HepG2 (cell line): ENCODE results near the gene TK1. TPM values are rescaled to one million over a fixed set of nuclear protein-coding genes. Genes with fewer than 3 reads are reported as not detected.

Experiments used
- BCL6 ChIP-seq: IDR thresholded peaks from 2 replicates; pipeline ENCODE4 v1.6.1; 2016; ENCODE audit warnings: missing genetic modification reagents, missing compliant biosample characterization
- DDIT3 ChIP-seq: sonication (generic); formaldehyde crosslinking; IDR thresholded peaks from 2 replicates; pipeline ENCODE4 v1.4.0; 2020; ENCODE audit warnings: mild to moderate bottlenecking, missing genetic modification reagents
- DMTF1 ChIP-seq: sonication (generic); formaldehyde crosslinking; IDR thresholded peaks from 2 replicates; pipeline ENCODE4 v1.4.0; 2020; ENCODE audit warnings: mild to moderate bottlenecking, missing genetic modification reagents
- LCORL ChIP-seq, 2 experiments: fragments of 450-650 bp in 1 of 2; sonication (generic) in 1 of 2; formaldehyde crosslinking in 1 of 2; IDR thresholded peaks; 2 replicates each; pipeline versions ENCODE4 v1.5.0 to v1.6.1; 2017 to 2020; ENCODE audit warnings: antibody characterized with exemption in 1 of 2, missing genetic modification reagents in 1 of 2
- MAZ ChIP-seq, 2 experiments: sonication (generic) in 1 of 2; formaldehyde crosslinking in 1 of 2; IDR thresholded peaks; 2 replicates each; pipeline versions ENCODE4 v1.5.0 to v1.6.1; 2012 to 2020; ENCODE audit warnings: low read depth in 2 of 2, mild to moderate bottlenecking in 2 of 2, borderline replicate concordance in 1 of 2, improper control_type of control experiment in 1 of 2, low read length in 1 of 2, missing genetic modification reagents in 1 of 2, moderate library complexity in 1 of 2
- MEIS2 ChIP-seq: sonication (generic); formaldehyde crosslinking; IDR thresholded peaks from 2 replicates; pipeline ENCODE4 v1.9.0; 2021; ENCODE audit warnings: mild to moderate bottlenecking, missing genetic modification reagents
- NFIC ChIP-seq: IDR thresholded peaks from 2 replicates; pipeline ENCODE4 v1.6.1; 2012; ENCODE audit warnings: mild to moderate bottlenecking, low read length, inconsistent platforms
- NONO ChIP-seq, 2 experiments: fragments of 450-650 bp in 1 of 2; sonication (generic) in 1 of 2; formaldehyde crosslinking in 1 of 2; IDR thresholded peaks in 1 of 2; conservative IDR thresholded peaks in 1 of 2; 2 replicates each; pipeline versions ENCODE4 v1.6.1 to v1.8.0; 2017 to 2022; ENCODE audit warnings: mild to moderate bottlenecking in 1 of 2, missing genetic modification reagents in 1 of 2, moderate library complexity in 1 of 2
- U2AF1 ChIP-seq: fragments of 200-400 bp; formaldehyde crosslinking; optimal IDR thresholded peaks from 2 replicates; pipeline ENCODE3; 2017; ENCODE audit warnings: mild to moderate bottlenecking, low read depth, low read length
- YEATS2 ChIP-seq: sonication (generic); formaldehyde crosslinking; IDR thresholded peaks from 2 replicates; pipeline ENCODE4 v1.4.0; 2020; ENCODE audit warnings: missing genetic modification reagents, borderline replicate concordance
- ZBTB1 ChIP-seq: sonication (generic); formaldehyde crosslinking; IDR thresholded peaks from 2 replicates; pipeline ENCODE4 v1.4.0; 2020; ENCODE audit warnings: missing genetic modification reagents, borderline replicate concordance
- ZNF235 ChIP-seq: sonication (generic); formaldehyde crosslinking; IDR thresholded peaks from 2 replicates; pipeline ENCODE4 v1.8.1; 2023; ENCODE audit warnings: mild to moderate bottlenecking, missing genetic modification reagents, borderline replicate concordance
- ZNF317 ChIP-seq: sonication (generic); formaldehyde crosslinking; IDR thresholded peaks from 2 replicates; pipeline ENCODE4 v1.5.0; 2020; ENCODE audit warnings: mild to moderate bottlenecking, missing genetic modification reagents
- ZNF333 ChIP-seq: sonication (generic); formaldehyde crosslinking; IDR thresholded peaks from 2 replicates; pipeline ENCODE4 v1.4.0; 2020; ENCODE audit warnings: mild to moderate bottlenecking, missing genetic modification reagents, borderline replicate concordance
- ZNF556 ChIP-seq: sonication (generic); formaldehyde crosslinking; IDR thresholded peaks from 2 replicates; pipeline ENCODE4 v1.4.0; 2020; ENCODE audit warnings: mild to moderate bottlenecking, missing genetic modification reagents, borderline replicate concordance
- polyA plus RNA-seq, 8 experiments: library from polyadenylated mRNA; depleted of rRNA in 3 of 8; stranded (reverse) in 7 of 8; unstranded in 1 of 8; fragments of >200 nt; fragmentation: Illumina TruSeq in 4 of 8; extraction: Trizol in 4 of 8; gene quantifications; 2 replicates each; pipeline versions ENCODE4 v1.2.1 to v1.2.3, GENCODE V29; 2011 to 2016; ENCODE audit warnings: low read depth in 4 of 8, missing spikeins in 1 of 8, mixed read lengths in 1 of 8; ENCODE audit not compliant: insufficient read depth in 1 of 8
- total RNA-seq, 5 experiments: library from RNA; depleted of rRNA; stranded (reverse); fragments of >200 nt; fragmentation: Illumina TruSeq; extraction: Trizol; gene quantifications; 2 replicates each; pipeline ENCODE4 v1.2.3, GENCODE V29; 2016; ENCODE audit warnings: low read depth in 1 of 5
- TF ChIP-seq, protein P1 (sequence below): sonication (generic); formaldehyde crosslinking; IDR thresholded peaks from 2 replicates; pipeline ENCODE4 v1.4.0; 2020; ENCODE audit warnings: missing genetic modification reagents
- TF ChIP-seq, protein P2 (sequence below): IDR thresholded peaks from 2 replicates; pipeline ENCODE4 v1.6.1; 2016; ENCODE audit warnings: mild to moderate bottlenecking
- TF ChIP-seq, protein P3 (sequence below): sonication (generic); formaldehyde crosslinking; IDR thresholded peaks from 2 replicates; pipeline ENCODE4 v1.8.0; 2023; ENCODE audit warnings: mild to moderate bottlenecking, missing genetic modification reagents

Gene TK1
- total and polyA plus RNA-seq, 2 of the 13 experiments (the other 11 are each of a cell fraction or from before 2014, with no cell fraction given), result 45.0 to 96.0 TPM

- TF ChIP-seq, protein P1, sequence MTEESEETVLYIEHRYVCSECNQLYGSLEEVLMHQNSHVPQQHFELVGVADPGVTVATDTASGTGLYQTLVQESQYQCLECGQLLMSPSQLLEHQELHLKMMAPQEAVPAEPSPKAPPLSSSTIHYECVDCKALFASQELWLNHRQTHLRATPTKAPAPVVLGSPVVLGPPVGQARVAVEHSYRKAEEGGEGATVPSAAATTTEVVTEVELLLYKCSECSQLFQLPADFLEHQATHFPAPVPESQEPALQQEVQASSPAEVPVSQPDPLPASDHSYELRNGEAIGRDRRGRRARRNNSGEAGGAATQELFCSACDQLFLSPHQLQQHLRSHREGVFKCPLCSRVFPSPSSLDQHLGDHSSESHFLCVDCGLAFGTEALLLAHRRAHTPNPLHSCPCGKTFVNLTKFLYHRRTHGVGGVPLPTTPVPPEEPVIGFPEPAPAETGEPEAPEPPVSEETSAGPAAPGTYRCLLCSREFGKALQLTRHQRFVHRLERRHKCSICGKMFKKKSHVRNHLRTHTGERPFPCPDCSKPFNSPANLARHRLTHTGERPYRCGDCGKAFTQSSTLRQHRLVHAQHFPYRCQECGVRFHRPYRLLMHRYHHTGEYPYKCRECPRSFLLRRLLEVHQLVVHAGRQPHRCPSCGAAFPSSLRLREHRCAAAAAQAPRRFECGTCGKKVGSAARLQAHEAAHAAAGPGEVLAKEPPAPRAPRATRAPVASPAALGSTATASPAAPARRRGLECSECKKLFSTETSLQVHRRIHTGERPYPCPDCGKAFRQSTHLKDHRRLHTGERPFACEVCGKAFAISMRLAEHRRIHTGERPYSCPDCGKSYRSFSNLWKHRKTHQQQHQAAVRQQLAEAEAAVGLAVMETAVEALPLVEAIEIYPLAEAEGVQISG (CRISPR knock-in tag), result 0 out of 2 replicates have a peak, but pooled peaks have one; percentile 50
- TF ChIP-seq ZNF556 (CRISPR knock-in tag) (peak; percentile 82), ZBTB1 (no peak), DDIT3 (CRISPR knock-in tag) (no peak), DMTF1 (CRISPR knock-in tag) (no peak), YEATS2 (no peak), ZNF235 (CRISPR knock-in tag) (peak; percentile 95), U2AF1 (no peak), BCL6 (CRISPR knock-in tag) (peak; percentile 59; the same call in 1 of the 2 replicates), ZNF333 (peak; percentile 92; the same call in 1 of the 2 replicates), MEIS2 (CRISPR knock-in tag) (peak; percentile 84; the same call in 1 of the 2 replicates), NFIC (no peak), LCORL (IDR thresholded peaks at IDR 0.05) (no peak), LCORL (CRISPR knock-in tag; IDR thresholded peaks at IDR 0.05) (peak; percentile 88), ZNF317 (CRISPR knock-in tag) (peak; percentile 83; the same call in 1 of the 2 replicates), MAZ (IDR thresholded peaks at IDR 0.05; ENCODE audit: borderline replicate concordance, low read depth, low read length) (peak; percentile 76; the same call in 1 of the 2 replicates), MAZ (CRISPR knock-in tag; IDR thresholded peaks at IDR 0.05; ENCODE audit: low read depth) (peak; percentile 90), NONO (IDR thresholded peaks at IDR 0.05) (no peak), NONO (CRISPR knock-in tag; conservative IDR thresholded peaks at IDR 0.05) (peak; percentile 82)
- TF ChIP-seq, protein P2, sequence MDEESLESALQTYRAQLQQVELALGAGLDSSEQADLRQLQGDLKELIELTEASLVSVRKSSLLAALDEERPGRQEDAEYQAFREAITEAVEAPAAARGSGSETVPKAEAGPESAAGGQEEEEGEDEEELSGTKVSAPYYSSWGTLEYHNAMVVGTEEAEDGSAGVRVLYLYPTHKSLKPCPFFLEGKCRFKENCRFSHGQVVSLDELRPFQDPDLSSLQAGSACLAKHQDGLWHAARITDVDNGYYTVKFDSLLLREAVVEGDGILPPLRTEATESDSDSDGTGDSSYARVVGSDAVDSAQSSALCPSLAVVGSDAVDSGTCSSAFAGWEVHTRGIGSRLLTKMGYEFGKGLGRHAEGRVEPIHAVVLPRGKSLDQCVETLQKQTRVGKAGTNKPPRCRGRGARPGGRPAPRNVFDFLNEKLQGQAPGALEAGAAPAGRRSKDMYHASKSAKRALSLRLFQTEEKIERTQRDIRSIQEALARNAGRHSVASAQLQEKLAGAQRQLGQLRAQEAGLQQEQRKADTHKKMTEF (CRISPR knock-in tag), result peak; percentile 73
- TF ChIP-seq, protein P3, sequence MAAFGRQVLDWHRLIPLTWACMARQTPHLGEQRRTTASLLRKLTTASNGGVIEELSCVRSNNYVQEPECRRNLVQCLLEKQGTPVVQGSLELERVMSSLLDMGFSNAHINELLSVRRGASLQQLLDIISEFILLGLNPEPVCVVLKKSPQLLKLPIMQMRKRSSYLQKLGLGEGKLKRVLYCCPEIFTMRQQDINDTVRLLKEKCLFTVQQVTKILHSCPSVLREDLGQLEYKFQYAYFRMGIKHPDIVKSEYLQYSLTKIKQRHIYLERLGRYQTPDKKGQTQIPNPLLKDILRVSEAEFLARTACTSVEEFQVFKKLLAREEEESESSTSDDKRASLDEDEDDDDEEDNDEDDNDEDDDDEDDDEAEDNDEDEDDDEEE (CRISPR knock-in tag), result peak; percentile 32; the same call in 1 of the 2 replicates
These were observed 41.9 kb downstream of the TK1 start (continued) for GRCh38 chr17:78144736-78145641.
